Dermis microvascular lymphatic vessel endothelial cell (primary cell): ENCODE results near the gene ZNF775. TPM values are rescaled to one million over a fixed set of nuclear protein-coding genes. Genes with fewer than 3 reads are reported as not detected.
"Not testable (repeated sequence)": the region's sequence is repeated elsewhere in the genome, so short reads cannot be mapped to it uniquely, and the experiment has no call there.

Source experiments
- DNase-seq, 2 donors: peaks; one replicate each; pipeline versions ENCODE4 v3.0.0 to v3.0.0-alpha.2; 2010; ENCODE audit warnings: low read depth in 2 of 2
- total RNA-seq: library from RNA; depleted of rRNA; stranded (reverse); fragments of >200 nt; gene quantifications from 2 replicates; pipeline ENCODE4 v1.2.1, GENCODE V29; 2014

Gene ZNF775
- total RNA-seq, 1 donor from 2014 or later = 4.7 TPM

GRCh38 chr7:150382123-150382843, 3.2 kb downstream of the ZNF775 start:
- DNase-seq = no peak

- DNase-seq = no peak
These were observed 3.7 kb downstream of the ZNF775 start for GRCh38 chr7:150382844-150383225.

GRCh38 chr7:150383710-150384397, 4.7 kb downstream of the ZNF775 start:
- DNase-seq = no peak

GRCh38 chr7:150384406-150385301, 5.5 kb downstream of the ZNF775 start:
- DNase-seq = no peak

- no peak for DNase-seq
These were observed 6.2 kb downstream of the ZNF775 start for GRCh38 chr7:150385302-150385723.

GRCh38 chr7:150385884-150386283, 6.8 kb downstream of the ZNF775 start:
- not testable (repeated sequence) for DNase-seq

GRCh38 chr7:150388306-150388705, 9.2 kb downstream of the ZNF775 start:
- DNase-seq = no peak

- peak; percentile 80 to 90 for DNase-seq
These were observed 9.8 kb downstream of the ZNF775 start for GRCh38 chr7:150388709-150389531.

GRCh38 chr7:150389532-150389816, 10.3 kb downstream of the ZNF775 start:
- no peak for DNase-seq

- no peak for DNase-seq
These were observed 11.1 kb downstream of the ZNF775 start for GRCh38 chr7:150390205-150390604.

GRCh38 chr7:150393325-150393724, 14.2 kb downstream of the ZNF775 start:
- DNase-seq = no peak

- DNase-seq = no peak
These were observed 17.3 kb downstream of the ZNF775 start for GRCh38 chr7:150396426-150396825.

GRCh38 chr7:150396851-150397260, 17.7 kb downstream of the ZNF775 start:
- no peak for DNase-seq

- no peak for DNase-seq
These were observed 18.4 kb downstream of the ZNF775 start for GRCh38 chr7:150397346-150398107.

- no peak for DNase-seq
These were observed 19.2 kb downstream of the ZNF775 start for GRCh38 chr7:150398108-150398964.

GRCh38 chr7:150398965-150399320, 19.8 kb downstream of the ZNF775 start:
- DNase-seq = no peak

- no peak for DNase-seq
These were observed 20.4 kb downstream of the ZNF775 start for GRCh38 chr7:150399421-150400007.

- no peak for DNase-seq
These were observed 21.1 kb downstream of the ZNF775 start for GRCh38 chr7:150400008-150400787.
